PFSK-1 (cell line): ENCODE data around the gene WDR53.

Experiments
- FOXP2 ChIP-seq: optimal IDR thresholded peaks from 2 replicates; pipeline ENCODE3; 2011; ENCODE audit warnings: borderline replicate concordance, control low read depth, inconsistent platforms; ENCODE audit not compliant: insufficient read depth; ENCODE audit errors: extremely low read length, extremely low read depth
- POLR2AphosphoS5 ChIP-seq: IDR thresholded peaks from 2 replicates; pipeline ENCODE4 v1.6.1; 2012; ENCODE audit warnings: low read depth, mild to moderate bottlenecking, control low read depth, low read length, moderate library complexity
- REST ChIP-seq, 2 experiments: IDR thresholded peaks; 2 replicates each; pipeline versions ENCODE4 v1.6.1 to v1.8.0; 2011 to 2012; ENCODE audit warnings: low read depth in 2 of 2, low read length in 2 of 2, control low read depth in 1 of 2, inconsistent platforms in 1 of 2, mild to moderate bottlenecking in 1 of 2, moderate library complexity in 1 of 2; ENCODE audit not compliant: insufficient read depth in 1 of 2
- SIN3A ChIP-seq: IDR thresholded peaks from 2 replicates; pipeline ENCODE4 v1.6.1; 2012; ENCODE audit warnings: mild to moderate bottlenecking, low read length, moderate library complexity, borderline replicate concordance; ENCODE audit not compliant: insufficient read depth
- TAF1 ChIP-seq: IDR thresholded peaks from 2 replicates; pipeline ENCODE4 v1.6.1; 2012; ENCODE audit warnings: low read length, control low read depth, borderline replicate concordance; ENCODE audit not compliant: insufficient read depth

GRCh38 chr3:196519718-196520082 is 48.7 kb downstream of the WDR53 start:
- TF ChIP-seq POLR2AphosphoS5 (no peak), TAF1 (no peak), SIN3A (no peak), FOXP2 (no peak), REST (IDR thresholded peaks at IDR 0.05; ENCODE audit: insufficient read depth in 1 of 2, low read depth in 2 of 2, low read length in 2 of 2) (no peak)
